Lower leg skin (tissue), 4 donors: ENCODE data around the gene UBLCP1. TPM values are rescaled to one million over a fixed set of nuclear protein-coding genes. Genes with fewer than 3 reads are reported as not detected.

ENCODE experiments used
- DNase-seq, 2 donors: peaks; one replicate each; pipeline ENCODE4 v3.0.0-alpha.2; 2019; ENCODE audit warnings: low spot score in 2 of 2
- H3K4me3 ChIP-seq: fragments of 200-600 bp; sonication (generic); 2 replicates; pipeline ENCODE4 v1.5.1; 2017; ENCODE audit warnings: mild to moderate bottlenecking, low read depth; ENCODE audit not compliant: poor library complexity, severe bottlenecking
- CTCF ChIP-seq, 3 donors: fragments of 450-650 bp; IDR thresholded peaks; one replicate each; pipeline ENCODE4 v1.5.1; 2016; ENCODE audit warnings: antibody characterized with exemption in 3 of 3, mild to moderate bottlenecking in 3 of 3, moderate library complexity in 2 of 3
- POLR2A ChIP-seq, 2 donors: fragments of 450-650 bp; IDR thresholded peaks; one replicate each; pipeline ENCODE4 v1.6.1; 2016 to 2017; ENCODE audit warnings: antibody characterized with exemption in 2 of 2, mild to moderate bottlenecking in 1 of 2, moderate library complexity in 1 of 2
- WGBS, 2 donors: methylation state at CpG; one replicate each; pipeline ENCODE4 v1.1.5; 2018; 5-methylcytosine and 5-hydroxymethylcytosine counted together
- intact Hi-C: fragments of 100-400 bp; cut with DNase I; formaldehyde crosslinking; loops from one replicate; pipeline ENCODE4 v1.15.0; 2023; ENCODE audit warnings: low total_unique reads
- total RNA-seq, 4 donors: library from RNA; depleted of rRNA; stranded (reverse); fragments of >200 nt; gene quantifications; one replicate each; pipeline ENCODE4 v1.1.0, GENCODE V29; 2016

Gene UBLCP1
- total RNA-seq, 4 donors from 2014 or later: 11.1 to 21.1 (median 16.9) TPM

GRCh38 chr5:159243385-159243784 lies 19.7 kb upstream of the UBLCP1 start:
- no peak for TF ChIP-seq POLR2A (IDR thresholded peaks at IDR 0.05)
- TF ChIP-seq CTCF (IDR thresholded peaks at IDR 0.05): no peak
- intact Hi-C loops: no loop called here
- H3K4me3 ChIP-seq: no peak overlapping the region
- no peak for DNase-seq

- 71 to 75% methylated on average over 3 of the region's 3 CpGs for WGBS, 2 donors
- intact Hi-C loops: no loop called here
- no peak for TF ChIP-seq POLR2A (IDR thresholded peaks at IDR 0.05)
- no peak for TF ChIP-seq CTCF (IDR thresholded peaks at IDR 0.05)
- no peak overlapping the region for H3K4me3 ChIP-seq
- no peak for DNase-seq
These were observed 18.9 kb upstream of the UBLCP1 start for GRCh38 chr5:159244163-159244562.

- TF ChIP-seq POLR2A (IDR thresholded peaks at IDR 0.05): no peak
- TF ChIP-seq CTCF (IDR thresholded peaks at IDR 0.05): no peak
- no peak overlapping the region for H3K4me3 ChIP-seq
- intact Hi-C loops: no loop called here
- no peak for DNase-seq
These were observed 18.2 kb upstream of the UBLCP1 start for GRCh38 chr5:159244890-159245289.

GRCh38 chr5:159249158-159249557 lies 13.9 kb upstream of the UBLCP1 start:
- DNase-seq: no peak
- WGBS, 2 donors: 68 to 72% methylated on average over 2 of the region's 2 CpGs
- H3K4me3 ChIP-seq: no peak overlapping the region
- TF ChIP-seq POLR2A (IDR thresholded peaks at IDR 0.05) (no peak), CTCF (IDR thresholded peaks at IDR 0.05) (no peak)
- intact Hi-C loops: no loop called here

- TF ChIP-seq CTCF (IDR thresholded peaks at IDR 0.05) (no peak), POLR2A (IDR thresholded peaks at IDR 0.05) (no peak)
- H3K4me3 ChIP-seq: no peak overlapping the region
- DNase-seq: no peak
- 32 to 87% methylated on average over 1 of the region's 1 CpG for WGBS, 2 donors
- intact Hi-C loops: no loop called here
These were observed 10.9 kb upstream of the UBLCP1 start for GRCh38 chr5:159252195-159252594.

GRCh38 chr5:159257007-159257406 lies 6.1 kb upstream of the UBLCP1 start:
- H3K4me3 ChIP-seq: no peak overlapping the region
- TF ChIP-seq POLR2A (IDR thresholded peaks at IDR 0.05) (no peak), CTCF (IDR thresholded peaks at IDR 0.05) (no peak)
- DNase-seq: no peak
- intact Hi-C loops: no loop called here
